GM18526 (cell line): ENCODE data around the gene PTH1R.

Experiments used
- POLR2A ChIP-seq: IDR thresholded peaks from 3 replicates; pipeline ENCODE4 v1.6.1; 2011; ENCODE audit not compliant: insufficient read length; ENCODE audit errors: extremely low read depth

Gene PTH1R

DNA sequence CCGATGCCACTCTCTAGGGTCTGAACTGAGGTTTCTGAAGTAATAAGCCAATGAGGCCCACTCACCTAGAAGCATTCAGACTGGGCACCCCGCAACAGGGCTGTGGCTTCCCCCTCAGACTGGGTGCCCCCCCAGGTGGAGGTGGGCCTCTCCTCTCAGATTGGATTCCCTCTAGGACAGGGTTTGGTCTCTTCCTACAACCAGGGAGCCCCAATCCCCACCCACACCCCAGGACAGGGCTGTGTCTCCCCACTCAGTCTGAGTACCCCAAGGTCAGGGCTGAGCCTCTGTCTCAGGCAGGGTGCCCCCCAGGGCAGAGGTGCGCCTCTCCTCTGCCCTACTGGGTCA is 27.7 kb downstream of the PTH1R start:
- no peak for TF ChIP-seq POLR2A

DNA sequence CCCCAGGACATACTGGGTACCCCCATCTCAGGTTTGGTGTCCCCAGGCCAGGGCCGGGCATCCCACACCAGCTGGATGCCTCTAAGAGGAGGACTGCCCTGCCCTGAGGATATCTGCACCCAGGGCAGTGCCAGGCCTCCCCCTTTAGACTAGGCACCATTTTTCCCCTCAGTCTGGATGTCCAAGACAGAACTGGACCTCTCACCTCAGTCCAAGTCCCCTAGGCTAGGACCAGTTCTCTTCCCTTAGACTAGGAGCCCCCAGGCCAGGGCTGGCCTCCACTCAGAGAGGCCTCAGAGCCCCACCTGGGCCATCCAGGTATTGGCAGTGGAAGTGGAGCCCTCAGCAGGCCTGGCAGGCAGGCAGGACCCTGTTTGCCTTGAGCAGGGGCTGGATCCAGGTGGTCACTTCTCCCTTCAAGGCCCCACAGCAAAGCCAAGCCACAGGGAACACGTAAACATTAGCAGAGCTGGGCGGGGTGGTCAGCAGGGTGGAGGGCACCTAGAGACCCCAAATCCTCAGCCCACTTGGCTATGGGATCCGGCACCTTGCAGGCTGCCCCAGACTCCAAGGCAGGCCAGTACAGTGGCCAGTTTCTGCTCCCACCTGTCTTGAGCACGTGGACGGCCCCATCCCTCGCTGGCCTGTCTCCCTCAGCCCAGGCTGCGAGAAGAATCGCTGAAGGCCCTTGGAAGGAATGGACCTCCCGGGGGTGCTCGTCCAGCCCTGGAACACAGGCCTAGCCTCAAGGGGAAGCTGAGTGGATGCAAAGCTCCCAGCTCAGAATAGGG is 28.3 kb downstream of the PTH1R start:
- no peak for TF ChIP-seq POLR2A

DNA sequence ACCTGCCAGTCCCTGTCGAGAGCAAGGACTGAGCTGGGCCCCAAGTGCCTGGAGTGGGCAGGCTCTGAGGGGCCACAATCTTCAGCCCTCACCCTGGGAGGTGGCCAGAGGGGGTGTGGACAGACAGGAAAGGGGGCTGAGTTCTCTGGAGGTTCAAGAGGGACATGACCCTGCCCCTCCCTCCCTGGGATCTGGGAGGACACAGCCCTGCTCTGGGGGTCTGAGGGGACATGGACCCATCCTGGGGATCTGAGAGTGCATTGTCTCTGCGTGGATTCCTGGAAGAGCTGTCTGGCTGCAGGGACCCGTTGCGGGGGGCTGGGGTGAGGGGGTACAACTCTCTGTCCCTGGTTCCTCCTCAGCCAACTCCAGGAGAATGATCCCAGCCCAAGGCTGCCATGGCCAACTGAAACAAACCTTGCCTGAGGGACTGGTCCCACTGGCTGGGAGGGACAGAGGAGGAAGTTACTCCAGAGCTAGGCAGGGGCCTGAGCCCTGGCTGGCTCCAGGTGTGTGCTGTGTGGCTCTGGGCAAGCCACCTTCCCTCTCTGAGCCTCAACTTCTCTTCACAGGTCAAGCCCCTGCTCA is 29.0 kb downstream of the PTH1R start:
- TF ChIP-seq POLR2A, result no peak

DNA sequence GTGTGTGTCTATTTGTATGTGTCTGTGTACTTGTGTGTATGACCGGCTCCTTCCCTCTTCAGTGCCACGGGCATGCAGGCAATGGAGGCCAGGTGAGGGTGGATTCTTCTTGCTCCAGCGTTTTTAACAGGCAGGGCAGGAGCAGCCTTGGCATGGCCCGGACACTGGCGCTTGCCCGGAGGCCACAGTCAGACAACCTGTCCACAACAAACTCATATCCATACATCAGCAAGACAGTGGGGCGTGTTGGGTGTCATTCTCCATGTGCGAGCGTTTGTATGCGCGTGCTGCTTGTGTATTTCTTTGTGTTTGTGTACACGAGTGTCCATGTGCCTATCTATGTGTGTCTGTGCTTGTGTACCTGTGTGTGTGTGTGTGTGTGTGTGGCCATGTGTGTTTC is 29.8 kb downstream of the PTH1R start:
- no peak for TF ChIP-seq POLR2A

DNA sequence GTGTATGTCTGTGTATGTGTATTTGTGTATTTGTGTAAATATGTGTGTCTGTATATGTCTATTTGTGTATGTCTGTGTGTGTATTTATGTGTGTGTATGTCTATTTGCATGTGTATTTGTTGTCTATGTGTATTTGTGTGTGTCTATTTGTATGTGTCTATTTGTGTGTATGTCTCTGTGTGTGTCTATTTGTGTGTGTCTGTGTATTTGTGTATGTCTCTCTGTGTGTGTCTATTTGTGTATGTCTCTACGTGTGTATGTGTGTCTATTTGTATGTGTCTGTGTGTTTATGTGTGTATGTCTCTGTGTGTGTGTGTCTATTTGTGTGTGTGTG is 30.4 kb downstream of the PTH1R start:
- no peak for TF ChIP-seq POLR2A

DNA sequence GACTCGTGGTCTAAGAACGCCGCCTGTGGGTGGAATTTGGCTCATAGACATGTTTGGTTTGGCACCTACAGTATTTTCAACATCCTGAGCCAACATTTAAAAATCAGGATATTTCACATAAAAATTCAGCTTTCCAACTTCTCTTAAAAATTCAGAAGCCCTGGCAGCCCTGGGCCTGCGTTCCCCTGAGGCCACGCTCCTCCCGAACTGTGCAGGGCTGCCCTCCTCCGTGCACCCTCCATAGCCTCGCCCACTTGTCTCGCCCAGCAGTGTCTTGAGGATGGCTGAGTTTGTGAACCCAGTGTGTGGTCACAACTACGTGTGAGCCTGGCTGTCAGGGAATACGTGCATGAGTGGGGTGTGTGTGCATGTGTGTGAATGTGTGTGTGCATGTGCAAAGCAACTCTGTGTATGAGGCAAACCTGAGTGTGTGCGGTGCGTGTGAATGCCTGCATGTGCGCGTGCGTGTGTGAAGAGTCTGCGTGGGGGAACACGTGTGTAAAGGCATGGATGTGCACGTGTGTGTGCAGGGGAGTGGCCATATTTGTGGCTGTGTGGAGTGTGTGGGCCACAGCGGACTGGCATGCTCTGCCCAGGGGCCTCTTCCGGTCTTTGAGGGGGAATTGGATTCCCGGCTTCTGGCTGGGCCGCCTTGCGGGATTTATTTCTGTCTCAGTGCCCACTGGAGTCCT is 30.9 kb downstream of the PTH1R start:
- no peak for TF ChIP-seq POLR2A

DNA sequence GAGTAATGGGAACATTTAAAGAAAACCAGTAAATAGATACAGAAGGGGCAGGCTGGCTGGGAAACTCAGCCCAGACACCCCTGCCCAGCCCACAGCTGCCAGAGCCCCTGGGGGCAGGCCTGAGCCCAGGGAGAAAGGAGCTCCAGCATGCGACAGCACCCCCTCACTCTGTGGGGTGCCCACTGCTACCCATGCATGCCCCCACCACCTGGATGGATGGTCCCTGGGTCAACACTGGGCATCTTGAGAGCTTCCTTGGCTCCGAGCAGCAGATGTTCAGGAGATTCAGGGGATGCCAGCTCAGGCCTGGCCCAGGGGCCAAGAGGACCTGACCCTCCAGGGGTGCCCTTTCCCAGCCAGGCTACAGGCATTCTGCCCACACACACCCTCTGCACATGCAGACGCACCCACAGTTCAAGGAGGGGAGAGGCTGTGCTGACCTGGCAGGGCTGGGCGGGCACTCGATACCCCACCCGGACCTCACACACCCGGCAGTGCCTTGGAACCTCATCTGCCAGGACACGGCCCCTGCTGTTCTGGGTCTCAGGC is 31.5 kb downstream of the PTH1R start:
- TF ChIP-seq POLR2A, result no peak

DNA sequence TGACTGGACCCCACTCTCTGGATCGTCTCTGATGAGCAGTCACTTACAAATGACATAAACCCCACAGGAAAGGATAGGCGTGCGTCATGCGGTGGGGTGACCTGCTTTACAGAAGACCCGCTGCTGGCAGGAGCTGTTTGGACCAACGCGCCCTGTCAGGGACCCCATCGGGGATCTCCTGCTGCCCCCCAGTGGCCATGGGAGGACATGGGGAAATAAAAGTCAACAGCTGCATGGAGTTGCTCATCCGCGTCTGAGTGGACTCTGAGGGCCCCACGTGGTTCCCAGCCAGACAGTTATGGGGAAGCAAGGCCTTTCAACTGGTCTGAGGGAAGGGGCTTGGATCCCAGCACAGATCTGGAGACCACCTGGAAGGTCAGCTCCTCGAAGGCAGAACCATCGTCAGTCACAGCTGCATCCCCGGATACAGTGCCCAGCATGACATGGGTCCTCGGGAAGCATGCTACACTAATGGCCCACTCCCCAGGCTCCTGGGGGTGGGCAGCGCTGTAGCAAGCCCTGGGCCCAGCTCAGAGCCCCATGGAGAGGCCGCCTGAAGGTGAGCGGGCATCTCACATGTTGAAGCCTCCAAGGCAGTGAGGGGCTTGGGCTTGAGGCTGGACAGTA is 32.1 kb downstream of the PTH1R start:
- no peak for TF ChIP-seq POLR2A

DNA sequence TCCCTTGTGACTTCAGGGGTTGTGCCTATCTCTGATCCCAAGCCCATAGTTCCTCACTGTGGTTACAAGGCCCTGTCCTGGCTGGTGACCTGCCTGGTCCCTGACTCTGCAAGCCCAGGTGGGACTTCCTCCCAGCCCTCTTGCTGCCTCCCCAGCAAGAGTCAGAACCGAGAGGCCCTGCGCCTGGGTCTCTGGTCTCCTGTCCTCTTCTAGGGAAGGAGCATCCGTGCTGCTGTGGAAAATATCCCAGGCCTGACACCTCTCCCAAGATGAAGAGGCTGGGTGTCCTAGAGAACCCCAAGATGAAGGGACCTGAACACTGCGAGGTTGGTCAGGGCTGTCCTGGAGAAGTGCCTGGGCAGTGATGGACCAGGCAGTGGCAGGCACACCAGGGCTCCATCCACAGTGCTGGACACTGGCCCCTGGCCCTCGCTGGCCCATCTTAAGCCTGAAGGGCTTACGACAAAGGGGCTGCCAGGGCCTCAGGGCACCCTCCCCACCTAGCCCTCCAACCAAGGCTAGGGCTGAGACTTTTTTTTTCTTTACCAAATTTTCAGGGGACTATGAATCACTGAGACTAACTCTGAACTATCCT is 32.7 kb downstream of the PTH1R start:
- TF ChIP-seq POLR2A, result no peak

DNA sequence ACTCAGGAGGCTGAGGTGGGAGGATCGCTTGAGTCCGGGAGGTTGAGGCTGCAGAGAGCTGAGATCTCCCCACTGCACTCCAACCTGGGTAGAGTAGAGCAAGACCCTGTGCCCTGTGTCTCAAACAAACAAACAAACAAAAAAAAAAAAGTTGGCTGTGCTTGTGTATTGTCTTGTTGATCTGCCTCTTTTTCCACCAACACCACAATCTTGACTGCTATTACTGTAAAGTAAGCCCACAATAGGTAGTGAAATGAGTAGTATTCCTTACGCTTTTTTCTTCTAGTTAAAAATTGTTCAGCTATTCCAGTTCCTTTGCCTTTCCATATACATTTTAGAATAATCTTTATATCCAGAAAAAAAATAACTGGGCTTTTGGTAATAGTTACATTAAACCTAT is 35.5 kb downstream of the PTH1R start:
- no peak for TF ChIP-seq POLR2A

DNA sequence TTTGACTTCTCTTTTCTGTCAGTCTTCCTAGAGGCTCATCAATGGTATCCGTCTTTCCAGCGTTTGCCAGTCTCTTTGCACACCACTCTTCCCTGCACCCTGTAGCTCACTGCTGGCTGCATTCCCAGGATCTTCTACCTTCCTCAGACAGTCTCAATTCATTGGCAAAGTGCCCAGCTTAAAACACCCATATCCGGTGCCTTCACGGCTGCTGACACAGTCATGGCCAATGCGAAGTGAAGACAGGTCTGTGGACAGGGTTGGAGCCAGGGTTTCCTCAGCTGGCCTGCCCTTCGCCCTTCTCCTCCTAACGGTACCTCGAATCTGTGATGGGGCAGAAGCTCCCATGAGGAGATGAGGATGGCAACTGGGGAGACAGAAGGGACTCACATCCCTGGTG is 36.1 kb downstream of the PTH1R start:
- no peak for TF ChIP-seq POLR2A

DNA sequence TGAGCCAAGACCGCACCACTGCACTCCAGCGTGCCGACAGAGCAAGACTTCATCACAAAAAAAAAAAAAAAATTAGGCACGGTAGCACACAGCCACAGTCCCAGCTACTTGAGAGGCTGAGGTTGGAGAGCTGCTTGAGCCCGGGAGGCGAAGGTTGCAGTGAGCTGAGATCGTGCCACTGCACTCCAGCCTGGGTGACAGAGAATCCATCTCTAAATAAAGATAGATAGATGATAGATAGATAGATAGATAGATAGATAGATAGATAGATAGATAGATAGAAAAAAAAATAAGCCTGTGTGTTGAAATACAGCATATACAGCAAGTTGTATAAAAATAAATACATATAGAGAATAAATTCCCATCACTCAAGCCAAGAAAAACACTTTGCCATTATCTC is 37.3 kb downstream of the PTH1R start:
- no peak for TF ChIP-seq POLR2A

DNA sequence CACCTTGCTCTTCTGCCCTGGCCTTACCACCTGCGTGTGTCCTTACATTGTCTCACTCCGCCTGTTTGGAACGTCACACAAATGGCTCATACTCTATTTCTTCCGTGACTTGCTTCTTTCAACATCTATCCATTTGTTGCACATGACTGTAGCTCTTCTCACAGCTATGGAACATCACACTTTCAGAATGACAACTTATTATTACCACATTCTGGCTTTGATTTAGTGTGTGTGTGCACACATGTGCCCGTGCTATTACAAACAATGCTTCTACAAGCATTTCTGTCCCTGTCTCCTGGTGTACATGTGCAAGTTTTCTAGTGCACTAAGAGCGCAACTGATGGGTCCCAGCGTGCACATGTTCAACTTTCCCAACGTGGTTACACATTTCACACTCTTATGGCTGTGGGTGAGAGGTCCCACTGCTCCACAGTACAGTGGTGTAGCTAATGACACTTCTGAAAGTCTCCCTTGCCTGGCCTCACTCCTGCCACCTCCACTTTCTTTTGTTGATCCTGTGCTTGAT is 37.8 kb downstream of the PTH1R start:
- no peak for TF ChIP-seq POLR2A

DNA sequence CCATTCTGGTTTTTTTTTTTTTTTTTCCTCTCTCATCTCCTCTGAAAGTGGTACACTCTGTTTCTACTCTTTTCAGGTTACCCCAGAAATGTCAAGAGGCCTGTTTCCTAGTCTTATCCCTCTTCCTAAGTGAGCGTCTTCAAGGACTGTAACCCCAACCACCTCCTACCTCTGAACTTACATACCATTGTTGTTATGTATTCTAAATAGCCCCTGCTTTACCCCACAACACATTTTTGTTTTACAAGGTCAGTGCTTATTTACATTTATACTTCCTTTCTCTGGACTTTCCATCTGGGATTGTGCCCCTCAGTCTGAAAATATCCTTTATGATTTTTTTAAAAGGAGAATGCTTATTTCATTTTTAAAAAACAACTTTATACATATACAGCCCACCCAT is 38.8 kb downstream of the PTH1R start:
- TF ChIP-seq POLR2A, result no peak

DNA sequence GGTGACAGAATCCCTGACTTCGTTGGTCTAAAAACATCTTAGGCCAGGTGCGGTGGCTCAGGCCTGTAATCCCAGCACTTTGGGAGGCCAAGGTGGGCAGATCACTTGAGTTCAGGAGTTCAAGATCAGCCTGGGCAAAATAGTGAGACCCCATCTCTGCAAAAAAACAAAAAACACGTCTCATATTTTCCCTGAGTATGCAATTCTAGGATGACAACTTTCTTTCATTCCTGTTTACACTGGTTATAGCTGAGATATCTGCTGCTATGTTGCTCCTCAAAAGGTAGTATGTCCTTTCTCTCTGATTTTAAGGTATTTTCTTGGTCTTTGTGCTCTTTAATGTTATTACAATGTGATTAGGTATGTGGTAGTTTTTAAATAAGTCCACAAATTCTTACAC is 39.3 kb downstream of the PTH1R start:
- no peak for TF ChIP-seq POLR2A
